ENCODE measurements around the gene DIP2C.
A peak's percentile ranks its signal among the peaks of the same experiment; 100 is the strongest.
"Not testable (repeated sequence)": the region's sequence is repeated elsewhere in the genome, so short reads cannot be mapped to it uniquely, and the experiment has no call there.

DIP2C gene

DNA sequence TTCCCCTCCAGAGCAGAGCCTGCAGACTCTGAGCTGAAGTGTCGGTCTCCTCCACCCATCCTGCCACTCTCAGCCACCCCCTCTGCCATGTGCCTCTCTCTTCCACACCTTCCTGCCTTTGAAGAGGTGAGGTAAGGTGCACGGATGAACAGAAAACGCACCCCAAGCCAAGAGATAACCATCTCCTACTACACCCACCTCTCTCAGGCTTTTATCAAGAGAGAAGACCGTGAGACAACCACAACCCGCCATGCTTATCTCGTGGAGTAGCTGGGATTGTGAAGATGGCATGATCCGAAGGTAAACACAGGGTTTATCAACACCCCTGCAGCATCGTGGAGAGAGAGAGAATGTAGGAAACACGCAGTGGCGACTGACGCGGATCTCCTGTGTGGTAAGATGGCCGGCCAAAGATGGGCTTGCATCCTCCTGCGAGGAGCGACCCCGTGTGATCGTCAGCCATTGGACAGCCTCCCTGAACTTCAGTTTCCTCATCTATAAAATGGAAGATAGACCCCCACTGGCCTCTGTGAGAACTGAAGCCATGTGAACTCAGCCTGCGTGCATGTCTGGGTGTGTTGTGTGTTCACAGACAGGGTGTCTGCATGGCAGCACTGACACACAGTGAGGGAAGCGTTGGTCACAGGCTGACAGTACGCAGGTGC, 219.0 kb downstream of the DIP2C start:
- peak; percentile 25 for DNase-seq

DNA sequence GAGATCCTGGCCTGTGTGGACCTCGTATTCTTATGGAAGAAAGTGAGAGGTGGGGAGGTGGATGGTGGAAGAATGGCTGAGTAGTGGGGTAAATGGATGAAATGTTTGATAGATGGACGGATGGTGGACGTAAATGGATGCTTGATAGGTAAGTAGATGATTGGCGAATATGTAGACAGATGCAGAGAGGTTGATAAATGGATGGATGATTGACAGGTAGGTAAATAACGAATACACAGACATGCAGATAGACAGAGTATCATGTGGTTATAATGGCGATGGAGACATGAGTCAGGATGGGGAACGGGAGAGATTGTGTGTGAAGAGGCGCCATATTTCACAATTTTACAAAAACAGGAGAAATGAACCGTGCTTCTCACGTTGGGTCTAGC, 219.5 kb downstream of the DIP2C start:
- DNase-seq = no peak

DNA sequence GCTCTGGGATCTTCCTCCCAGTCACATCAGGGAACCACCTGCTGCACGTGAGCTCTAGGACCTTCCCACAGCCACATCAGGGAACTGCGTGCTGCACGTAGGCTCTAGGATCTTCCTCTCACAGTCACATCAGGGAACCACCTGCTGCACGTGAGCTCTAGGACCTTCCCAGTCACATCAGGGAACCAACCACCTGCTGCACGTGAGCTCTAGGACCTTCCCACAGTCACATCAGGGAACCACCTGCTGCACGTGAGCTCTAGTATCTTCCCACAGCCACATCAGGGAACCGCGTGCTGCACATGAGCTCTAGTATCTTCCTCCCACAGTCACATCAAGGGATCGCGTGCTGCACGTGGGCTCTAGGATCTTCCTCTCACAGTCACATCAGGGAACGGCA, 229.7 kb downstream of the DIP2C start:
- no peak for DNase-seq

DNA sequence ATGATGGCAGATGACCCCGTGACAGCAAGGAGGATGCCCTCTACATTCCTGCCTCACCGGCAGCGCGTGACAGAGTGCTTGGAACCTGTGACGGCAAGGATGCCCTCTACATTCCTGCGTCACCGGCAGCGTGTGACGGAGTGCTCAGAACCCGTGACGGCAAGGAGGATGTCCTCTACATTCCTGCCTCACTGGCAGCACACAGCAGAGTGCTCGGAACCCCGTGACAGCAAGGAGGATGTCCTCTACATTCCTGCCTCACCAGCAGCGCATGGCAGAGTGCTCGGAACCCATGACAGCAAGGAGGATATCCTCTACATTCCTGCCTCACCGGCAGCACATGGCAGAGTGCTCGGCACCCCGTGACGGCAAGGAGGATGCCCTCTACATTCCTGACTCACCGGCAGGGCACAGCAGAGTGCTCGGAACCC, 231.0 kb downstream of the DIP2C start:
- DNase-seq = no peak

DNA sequence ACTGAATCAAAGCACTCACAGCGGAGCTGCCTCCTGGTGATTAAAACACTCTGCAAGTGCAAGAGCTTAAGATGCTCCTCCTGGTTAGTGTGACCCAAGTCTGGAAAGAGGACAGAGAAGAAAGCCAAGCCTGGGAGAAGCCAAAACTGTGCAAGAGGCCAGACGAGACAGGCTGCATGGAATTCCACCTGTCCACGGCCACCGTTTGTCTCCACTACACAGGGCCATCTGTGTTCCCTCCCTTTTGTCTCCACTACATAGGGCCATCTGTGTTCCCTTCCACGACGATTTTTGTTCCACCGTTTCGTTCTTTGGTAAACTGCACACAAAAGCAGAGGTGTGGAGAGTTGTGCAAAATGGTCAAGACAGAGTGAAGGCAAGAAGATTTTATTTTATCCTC, 233.0 kb downstream of the DIP2C start:
- no peak for DNase-seq

DNA sequence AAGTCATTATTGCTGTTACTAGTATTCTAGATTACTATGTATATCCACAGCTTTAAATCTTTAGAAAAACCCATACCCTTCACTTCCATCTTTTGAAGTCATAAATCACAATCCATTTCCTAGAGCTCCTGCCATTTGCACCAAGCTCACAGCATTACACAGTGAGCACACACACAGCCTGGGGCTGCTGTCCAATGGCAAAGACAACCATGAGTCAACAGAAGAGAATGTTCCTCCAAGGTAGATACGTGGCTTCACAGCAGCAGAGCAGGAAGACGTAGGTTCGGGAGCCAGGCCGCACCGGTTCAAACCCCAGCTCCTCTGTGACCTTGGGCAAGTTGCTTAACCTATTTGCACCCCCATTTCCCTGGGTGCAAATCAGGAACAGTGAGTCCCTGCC, 234.6 kb downstream of the DIP2C start:
- no peak for DNase-seq

DNA sequence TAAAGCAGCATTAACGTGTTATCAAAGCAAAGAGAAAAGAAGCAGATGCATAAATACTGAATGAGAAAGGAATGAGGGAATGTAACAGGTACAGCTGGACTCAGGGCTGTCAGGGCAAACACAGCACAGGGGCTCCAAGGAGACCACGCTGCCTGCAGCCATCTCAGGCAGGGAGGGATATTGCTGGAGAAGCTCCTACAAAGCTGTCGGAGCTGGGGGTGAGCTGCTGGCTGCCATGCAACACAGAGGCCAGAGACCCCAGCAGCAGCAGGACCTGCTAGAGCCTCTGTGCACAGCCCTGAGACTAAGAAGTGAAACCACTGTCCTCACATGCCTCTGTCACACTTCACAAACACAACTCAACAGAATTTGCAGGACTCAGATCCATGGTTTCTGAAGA, 235.8 kb downstream of the DIP2C start:
- no peak for DNase-seq

GRCh38 chr10:452512-453426, 236.7 kb downstream of the DIP2C start:
- DNase-seq = no peak

- no peak for DNase-seq
Measured at GRCh38 chr10:451856-452255, 237.6 kb downstream of the DIP2C start.

- peak; percentile 57 for DNase-seq
Measured at GRCh38 chr10:451021-451471, 238.4 kb downstream of the DIP2C start.

DNA sequence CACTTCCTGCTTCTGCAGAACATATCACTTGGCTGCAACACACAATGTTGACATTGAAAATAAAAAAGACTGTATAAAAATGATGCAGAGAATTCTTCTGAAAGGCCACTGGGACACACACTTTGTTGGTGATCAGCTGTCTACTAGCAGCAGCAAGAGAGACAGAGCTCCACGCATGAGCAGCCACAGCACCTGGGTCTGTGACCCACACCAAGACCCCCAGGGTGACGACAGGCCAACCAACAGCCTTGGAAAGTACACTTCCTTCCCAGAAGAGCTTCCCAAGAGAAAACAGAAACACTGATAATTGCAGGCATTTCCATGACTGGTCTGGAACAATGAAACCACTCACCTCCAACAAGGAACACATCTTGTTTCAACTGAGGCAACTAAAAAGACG, 239.0 kb downstream of the DIP2C start:
- DNase-seq = no peak

GRCh38 chr10:449331-449730, 240.1 kb downstream of the DIP2C start:
- DNase-seq = not testable (repeated sequence)

DNA sequence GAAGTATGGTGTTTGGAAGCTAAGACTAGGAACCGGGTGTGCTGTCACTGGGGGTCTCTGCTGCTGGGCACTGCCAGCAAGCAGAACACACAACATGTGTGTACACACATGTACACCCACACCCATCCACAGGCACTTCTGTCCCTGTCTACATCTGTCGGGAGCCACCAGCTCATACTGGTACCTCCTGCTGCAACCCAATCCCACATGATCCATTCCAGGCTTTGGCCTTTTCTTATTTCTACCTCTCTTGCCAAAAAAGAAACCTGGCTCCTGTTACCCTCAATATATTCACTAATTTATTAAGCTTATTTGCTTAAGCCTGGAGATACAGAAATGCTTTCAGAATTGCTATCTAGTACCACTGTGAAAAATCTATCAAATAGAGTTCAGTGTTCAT, 246.0 kb downstream of the DIP2C start:
- no peak for DNase-seq

GRCh38 chr10:442209-442608, 247.3 kb downstream of the DIP2C start:
- DNase-seq = no peak

DNA sequence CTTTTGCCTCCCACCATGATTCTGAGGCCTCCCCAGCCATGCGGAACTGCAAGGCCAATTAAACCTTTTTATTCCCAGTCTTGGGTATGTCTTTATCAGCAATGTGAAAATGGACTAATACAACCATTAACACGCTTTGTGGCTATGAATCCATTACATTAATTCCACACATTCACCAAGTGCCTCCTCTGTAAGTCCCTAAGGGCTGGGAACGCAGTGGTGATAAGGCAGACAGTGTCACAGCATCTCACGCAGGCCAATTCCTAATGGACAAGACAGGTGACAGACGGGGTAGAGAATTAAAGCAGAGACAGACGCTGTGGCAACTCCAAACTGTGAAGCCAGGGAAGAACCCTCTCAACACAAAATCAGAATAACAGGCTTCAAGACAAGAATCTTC, 247.8 kb downstream of the DIP2C start:
- DNase-seq = no peak

- no peak for DNase-seq
Measured at GRCh38 chr10:440127-440526, 249.3 kb downstream of the DIP2C start.

DNA sequence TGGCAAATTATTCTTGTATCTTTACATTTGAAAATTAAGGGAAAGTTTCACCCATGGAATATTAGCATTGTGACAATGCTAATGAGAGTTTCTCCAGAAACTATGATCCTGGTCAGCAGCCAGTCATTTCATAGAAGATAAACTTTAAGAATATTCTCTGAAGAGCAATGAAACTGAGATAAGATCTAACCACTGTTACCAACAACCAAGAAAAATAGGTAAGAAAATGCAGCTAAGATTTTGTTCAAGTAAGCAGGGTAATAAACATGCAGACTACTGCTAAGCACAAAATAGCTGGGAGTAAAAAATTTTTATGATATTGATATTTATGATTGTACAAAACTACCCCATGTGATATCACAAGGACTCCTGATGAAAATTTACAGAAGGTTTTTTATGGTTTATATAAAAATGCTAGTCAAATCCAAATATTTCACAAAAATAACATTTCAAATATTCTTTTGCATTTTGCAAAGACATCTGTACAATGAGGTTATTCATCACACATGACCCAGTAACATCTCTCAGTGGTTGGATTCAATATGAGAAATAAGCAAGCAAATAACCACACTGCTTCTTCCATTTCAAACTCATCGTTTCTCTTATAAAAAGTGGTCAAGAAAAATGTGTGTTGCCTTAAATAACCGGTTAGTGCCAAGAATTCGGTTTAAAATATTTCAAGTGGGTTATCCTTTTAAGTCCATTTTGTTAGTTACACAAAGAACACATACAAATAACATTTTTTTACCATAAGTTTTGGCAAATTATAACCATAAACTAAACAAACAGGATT, 251.6 kb downstream of the DIP2C start:
- DNase-seq = no peak

- no peak for DNase-seq
Measured at GRCh38 chr10:436911-437665, 252.4 kb downstream of the DIP2C start.

GRCh38 chr10:436013-436697, 253.3 kb downstream of the DIP2C start:
- DNase-seq = no peak

- no peak for DNase-seq
Measured at GRCh38 chr10:435397-435796, 254.1 kb downstream of the DIP2C start.

DNA sequence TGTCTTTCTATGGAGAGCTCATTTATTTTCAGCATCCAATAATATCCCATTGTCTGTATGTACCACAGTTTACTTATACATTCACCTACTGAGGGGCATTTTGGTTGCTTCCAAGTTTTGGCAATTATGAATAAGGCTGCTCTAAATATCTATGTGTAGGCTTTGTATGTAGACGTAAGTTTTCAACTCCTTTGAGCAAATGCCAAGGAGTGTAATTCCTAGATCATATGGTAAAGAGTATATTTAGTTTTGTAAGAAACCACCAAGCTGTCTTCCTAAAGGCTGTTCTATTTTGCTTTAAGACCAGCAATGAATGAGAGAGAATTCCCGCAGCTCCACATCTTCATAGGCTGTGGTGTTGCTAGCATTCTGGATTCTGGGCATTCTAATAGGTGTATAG, 259.8 kb downstream of the DIP2C start:
- no peak for DNase-seq

Measured in effector CD4-positive, alpha-beta T cell (primary cell).